Left lobe of liver (tissue), 2 donors: ENCODE measurements around the gene MAD1L1. TPM values are rescaled to one million over a fixed set of nuclear protein-coding genes. Genes with fewer than 3 reads are reported as not detected.

Experiments
- ATAC-seq: fragments of 200-7000 bp; cut with Tn5 transposase; one replicate; pipeline ENCODE4 v1.9.1; 2020; ENCODE audit warnings: mild to moderate bottlenecking, moderate library complexity
- DNase-seq: peaks from one replicate; pipeline ENCODE4 v3.0.0-alpha.2; 2020; ENCODE audit warnings: low spot score
- total RNA-seq: library from RNA; stranded (reverse); gene quantifications from one replicate; pipeline ENCODE4 v1.2.1, GENCODE V29; 2021
- donor health status: DM: no; HTN: no; CAD: no; lungs with moderate emphysema.
- donor health status: DM: no; HTN: yes; CAD: no.

Gene MAD1L1
- total RNA-seq, 1 donor from 2014 or later, result 24.9 TPM

GRCh38 chr7:1807821-1808600 is 424.7 kb downstream of the MAD1L1 start:
- DNase-seq (no peak), ATAC-seq (no peak)

- ATAC-seq (no peak), DNase-seq (no peak)
These were observed 426.4 kb downstream of the MAD1L1 start for GRCh38 chr7:1806354-1806753.

- ATAC-seq (no peak), DNase-seq (peak; percentile 21)
These were observed 428.4 kb downstream of the MAD1L1 start for GRCh38 chr7:1804310-1804709.

GRCh38 chr7:1802899-1803298 is 429.8 kb downstream of the MAD1L1 start:
- DNase-seq, result peak; percentile 19
- no peak for ATAC-seq

- ATAC-seq (no peak), DNase-seq (peak; percentile 8)
These were observed 431.8 kb downstream of the MAD1L1 start for GRCh38 chr7:1800902-1801301.

GRCh38 chr7:1798191-1798590 is 434.6 kb downstream of the MAD1L1 start:
- no peak for ATAC-seq
- DNase-seq, result no peak

GRCh38 chr7:1794888-1795542 is 437.7 kb downstream of the MAD1L1 start:
- ATAC-seq (no peak), DNase-seq (no peak)

GRCh38 chr7:1787681-1788235 is 445.0 kb downstream of the MAD1L1 start:
- ATAC-seq (no peak), DNase-seq (peak; percentile 32)

- DNase-seq (peak; percentile 18), ATAC-seq (no peak)
These were observed 445.5 kb downstream of the MAD1L1 start for GRCh38 chr7:1787241-1787640.

GRCh38 chr7:1785839-1786238 is 446.9 kb downstream of the MAD1L1 start:
- ATAC-seq, result no peak
- no peak for DNase-seq

GRCh38 chr7:1781369-1781768 is 451.4 kb downstream of the MAD1L1 start:
- no peak for ATAC-seq
- DNase-seq, result peak; percentile 14

GRCh38 chr7:1779445-1779844 is 453.3 kb downstream of the MAD1L1 start:
- ATAC-seq (no peak), DNase-seq (peak; percentile 24)

- no peak for DNase-seq
- ATAC-seq, result no peak
These were observed 455.6 kb downstream of the MAD1L1 start for GRCh38 chr7:1777122-1777521.

- DNase-seq (no peak), ATAC-seq (no peak)
These were observed 457.4 kb downstream of the MAD1L1 start for GRCh38 chr7:1775389-1775788.

- DNase-seq (peak; percentile 24), ATAC-seq (no peak)
These were observed 462.4 kb downstream of the MAD1L1 start for GRCh38 chr7:1770331-1770730.

GRCh38 chr7:1769286-1770200 is 463.2 kb downstream of the MAD1L1 start:
- ATAC-seq (no peak), DNase-seq (no peak)

GRCh38 chr7:1768832-1769231 is 463.9 kb downstream of the MAD1L1 start:
- DNase-seq (no peak), ATAC-seq (no peak)

GRCh38 chr7:1767524-1767923 is 465.2 kb downstream of the MAD1L1 start:
- DNase-seq, result no peak
- ATAC-seq, result peak; percentile 21
